ENCODE measurements around the gene HRAS.
A peak's percentile ranks its signal among the peaks of the same experiment; 100 is the strongest.

The HRAS gene

GRCh38 chr11:504053-504993, 31.1 kb downstream of the HRAS start:
- no peak for DNase-seq (ENCODE audit: low read depth)
- 0 out of 2 replicates have a peak overlapping the region, but pooled peaks have one; percentile 82 for H3K4me3 ChIP-seq (ENCODE audit: low read depth, low read length)
- no peak for TF ChIP-seq CTCF (IDR thresholded peaks at IDR 0.05; ENCODE audit: control insufficient read depth, extremely low read depth, insufficient read depth)

- no peak for TF ChIP-seq CTCF (IDR thresholded peaks at IDR 0.05; ENCODE audit: control insufficient read depth, extremely low read depth, insufficient read depth)
Observed at GRCh38 chr11:503179-503981, 32.0 kb downstream of the HRAS start.

GRCh38 chr11:502288-503178, 32.8 kb downstream of the HRAS start:
- DNase-seq (ENCODE audit: low read depth), result no peak
- no peak for TF ChIP-seq CTCF (IDR thresholded peaks at IDR 0.05; ENCODE audit: control insufficient read depth, extremely low read depth, insufficient read depth)
- no peak overlapping the region for H3K4me3 ChIP-seq (ENCODE audit: low read depth, low read length)

More at GRCh38 chr11:503179-503981, 32.0 kb downstream of the HRAS start:
- H3K4me3 ChIP-seq (ENCODE audit: low read depth, low read length), result no peak overlapping the region
- DNase-seq (ENCODE audit: low read depth), result no peak

GRCh38 chr11:501683-502287, 33.6 kb downstream of the HRAS start:
- no peak for TF ChIP-seq CTCF (IDR thresholded peaks at IDR 0.05; ENCODE audit: control insufficient read depth, extremely low read depth, insufficient read depth)
- DNase-seq (ENCODE audit: low read depth), result no peak
- no peak overlapping the region for H3K4me3 ChIP-seq (ENCODE audit: low read depth, low read length)

- no peak overlapping the region for H3K4me3 ChIP-seq (ENCODE audit: low read depth, low read length)
- no peak for DNase-seq (ENCODE audit: low read depth)
Observed at GRCh38 chr11:501001-501682, 34.2 kb downstream of the HRAS start.

More at GRCh38 chr11:501001-501682, 34.2 kb downstream of the HRAS start:
- no peak for TF ChIP-seq CTCF (IDR thresholded peaks at IDR 0.05; ENCODE audit: control insufficient read depth, extremely low read depth, insufficient read depth)
